ENCODE data around the gene WWOX.

WWOX gene

GRCh38 chr16:78326731-78327130 lies 227.3 kb downstream of the WWOX start:
- DNase-seq = no peak

- no peak for DNase-seq
These were observed 232.3 kb downstream of the WWOX start for GRCh38 chr16:78331731-78332130.

GRCh38 chr16:78333808-78334207 lies 234.4 kb downstream of the WWOX start:
- no peak for DNase-seq

GRCh38 chr16:78340590-78340989 lies 241.1 kb downstream of the WWOX start:
- DNase-seq = no peak

- DNase-seq = no peak
These were observed 248.6 kb downstream of the WWOX start for GRCh38 chr16:78348068-78348467.

- no peak for DNase-seq
These were observed 249.4 kb downstream of the WWOX start for GRCh38 chr16:78348886-78349285.

GRCh38 chr16:78352184-78352583 lies 252.7 kb downstream of the WWOX start:
- DNase-seq = no peak

GRCh38 chr16:78353640-78354275 lies 254.3 kb downstream of the WWOX start:
- no peak for DNase-seq

GRCh38 chr16:78362524-78363135 lies 263.2 kb downstream of the WWOX start:
- DNase-seq = no peak

GRCh38 chr16:78363843-78364555 lies 264.5 kb downstream of the WWOX start:
- DNase-seq = no peak

GRCh38 chr16:78364556-78364880 lies 265.1 kb downstream of the WWOX start:
- no peak for DNase-seq

GRCh38 chr16:78365366-78365765 lies 265.9 kb downstream of the WWOX start:
- no peak for DNase-seq

GRCh38 chr16:78368121-78369102 lies 269.0 kb downstream of the WWOX start:
- DNase-seq = no peak

- DNase-seq = no peak
These were observed 272.8 kb downstream of the WWOX start for GRCh38 chr16:78372277-78372676.

- no peak for DNase-seq
These were observed 275.7 kb downstream of the WWOX start for GRCh38 chr16:78375055-78375679.

GRCh38 chr16:78376452-78376851 lies 277.0 kb downstream of the WWOX start:
- no peak for DNase-seq

- no peak for DNase-seq
These were observed 277.9 kb downstream of the WWOX start for GRCh38 chr16:78377312-78377711.

- DNase-seq = no peak
These were observed 281.6 kb downstream of the WWOX start for GRCh38 chr16:78381060-78381459.

- DNase-seq = no peak
These were observed 283.7 kb downstream of the WWOX start for GRCh38 chr16:78383118-78383517.

GRCh38 chr16:78385086-78385805 lies 285.8 kb downstream of the WWOX start:
- DNase-seq = peak in 7 of 56 donors; percentile 0 to 20 (median 7)
